ENCODE measurements around the gene CNPPD1.
"Not testable (repeated sequence)": the region's sequence is repeated elsewhere in the genome, so short reads cannot be mapped to it uniquely, and the experiment has no call there.

Gene CNPPD1

GRCh38 chr2:219206328-219207133 lies 29.8 kb upstream of the CNPPD1 start, which contains the start of gene ZFAND2B:
Gene ZFAND2B (plus strand): TSS chr2:219206782. CDS start chr2:219206988, 206 bp downstream.
- Histone ChIP-seq H3K36me3 (ENCODE audit: insufficient read depth, low read depth, low read length) (peaks cover 31% of the 10 kb centered on the region; the same call in 1 of the 2 replicates), H3K27me3 (ENCODE audit: insufficient read depth, low read length) (no peaks in the 10 kb centered on the region), H3K9me3 (ENCODE audit: insufficient read depth, low read depth, low read length) (no peaks in the 10 kb centered on the region), H3K4me1 (ENCODE audit: insufficient read depth, low read length) (peaks cover 4% of the 10 kb centered on the region; the same call in 1 of the 2 replicates), H3K27ac (ENCODE audit: low read length) (no peak within 1 kb of the TSS), H3K9ac (ENCODE audit: low read depth, low read length) (peak within 1 kb of the TSS; percentile 75), H3K4me3 (ENCODE audit: low read length) (peak within 1 kb of the TSS; percentile 84)

GRCh38 chr2:219205981-219206327 lies 29.2 kb upstream of the CNPPD1 start:
- H3K4me1 ChIP-seq (ENCODE audit: insufficient read depth, low read length) = peaks cover 4% of the 10 kb centered on the region; the same call in 1 of the 2 replicates
- no peak overlapping the region for H3K27ac ChIP-seq (ENCODE audit: low read length)
- no peaks in the 10 kb centered on the region for H3K27me3 ChIP-seq (ENCODE audit: insufficient read depth, low read length)
- H3K36me3 ChIP-seq (ENCODE audit: insufficient read depth, low read depth, low read length) = peaks cover 26% of the 10 kb centered on the region; the same call in 1 of the 2 replicates
- peak overlapping the region; percentile 73; the same call in 1 of the 2 replicates for H3K9ac ChIP-seq (ENCODE audit: low read depth, low read length)
- H3K9me3 ChIP-seq (ENCODE audit: insufficient read depth, low read depth, low read length) = no peaks in the 10 kb centered on the region
- H3K4me3 ChIP-seq (ENCODE audit: low read length) = peak overlapping the region; percentile 84

GRCh38 chr2:219205165-219205538 lies 28.4 kb upstream of the CNPPD1 start:
- peaks cover 4% of the 10 kb centered on the region; the same call in 1 of the 2 replicates for H3K4me1 ChIP-seq (ENCODE audit: insufficient read depth, low read length)
- no peaks in the 10 kb centered on the region for H3K9me3 ChIP-seq (ENCODE audit: insufficient read depth, low read depth, low read length)
- peaks cover 20% of the 10 kb centered on the region; the same call in 1 of the 2 replicates for H3K36me3 ChIP-seq (ENCODE audit: insufficient read depth, low read depth, low read length)
- no peak overlapping the region for H3K4me3 ChIP-seq (ENCODE audit: low read length)
- H3K27me3 ChIP-seq (ENCODE audit: insufficient read depth, low read length) = no peaks in the 10 kb centered on the region
- H3K27ac ChIP-seq (ENCODE audit: low read length) = no peak overlapping the region
- H3K9ac ChIP-seq (ENCODE audit: low read depth, low read length) = no peak overlapping the region

GRCh38 chr2:219204425-219205164 lies 27.9 kb upstream of the CNPPD1 start:
- no peak overlapping the region for H3K4me3 ChIP-seq (ENCODE audit: low read length)
- H3K9ac ChIP-seq (ENCODE audit: low read depth, low read length) = no peak overlapping the region
- H3K4me1 ChIP-seq (ENCODE audit: insufficient read depth, low read length) = peaks cover 4% of the 10 kb centered on the region; the same call in 1 of the 2 replicates

DNA sequence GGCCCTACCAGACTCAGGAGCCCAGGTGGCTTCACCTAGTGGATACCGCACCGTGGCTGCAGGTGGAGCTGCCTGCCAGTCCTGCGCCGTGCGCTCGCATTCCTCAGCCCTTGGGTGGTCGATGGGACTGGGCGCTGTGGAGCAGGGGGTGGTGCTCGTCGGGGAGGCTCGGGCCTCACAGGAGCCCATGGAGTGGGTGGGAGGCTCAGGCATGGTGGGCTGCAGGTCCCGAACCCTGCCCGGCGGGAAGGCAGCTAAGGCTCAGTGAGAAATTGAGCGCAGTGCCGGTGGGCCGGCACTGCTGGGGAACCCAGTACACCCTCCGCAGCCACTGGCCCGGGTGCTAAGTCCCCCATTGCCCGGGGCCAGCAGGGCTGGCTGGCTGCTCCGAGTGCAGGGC lies 24.6 kb upstream of the CNPPD1 start:
- H3K27me3 ChIP-seq (ENCODE audit: insufficient read depth, low read length); H3K9me3 ChIP-seq (ENCODE audit: insufficient read depth, low read depth, low read length); H3K4me3 ChIP-seq (ENCODE audit: low read length); H3K36me3 ChIP-seq (ENCODE audit: insufficient read depth, low read depth, low read length); H3K27ac ChIP-seq (ENCODE audit: low read length); H3K4me1 ChIP-seq (ENCODE audit: insufficient read depth, low read length); H3K9ac ChIP-seq (ENCODE audit: low read depth, low read length): not testable (repeated sequence)

More at GRCh38 chr2:219204425-219205164, 27.9 kb upstream of the CNPPD1 start:
- H3K27ac ChIP-seq (ENCODE audit: low read length) = no peak overlapping the region
- H3K36me3 ChIP-seq (ENCODE audit: insufficient read depth, low read depth, low read length) = peaks cover 15% of the 10 kb centered on the region; the same call in 1 of the 2 replicates
- H3K9me3 ChIP-seq (ENCODE audit: insufficient read depth, low read depth, low read length) = no peaks in the 10 kb centered on the region
- no peaks in the 10 kb centered on the region for H3K27me3 ChIP-seq (ENCODE audit: insufficient read depth, low read length)

- H3K36me3 ChIP-seq (ENCODE audit: insufficient read depth, low read depth, low read length); H3K9ac ChIP-seq (ENCODE audit: low read depth, low read length); H3K4me3 ChIP-seq (ENCODE audit: low read length); H3K4me1 ChIP-seq (ENCODE audit: insufficient read depth, low read length); H3K27me3 ChIP-seq (ENCODE audit: insufficient read depth, low read length); H3K27ac ChIP-seq (ENCODE audit: low read length); H3K9me3 ChIP-seq (ENCODE audit: insufficient read depth, low read depth, low read length): not testable (repeated sequence)
These were observed 24.0 kb upstream of the CNPPD1 start for GRCh38 chr2:219200502-219201326.

DNA sequence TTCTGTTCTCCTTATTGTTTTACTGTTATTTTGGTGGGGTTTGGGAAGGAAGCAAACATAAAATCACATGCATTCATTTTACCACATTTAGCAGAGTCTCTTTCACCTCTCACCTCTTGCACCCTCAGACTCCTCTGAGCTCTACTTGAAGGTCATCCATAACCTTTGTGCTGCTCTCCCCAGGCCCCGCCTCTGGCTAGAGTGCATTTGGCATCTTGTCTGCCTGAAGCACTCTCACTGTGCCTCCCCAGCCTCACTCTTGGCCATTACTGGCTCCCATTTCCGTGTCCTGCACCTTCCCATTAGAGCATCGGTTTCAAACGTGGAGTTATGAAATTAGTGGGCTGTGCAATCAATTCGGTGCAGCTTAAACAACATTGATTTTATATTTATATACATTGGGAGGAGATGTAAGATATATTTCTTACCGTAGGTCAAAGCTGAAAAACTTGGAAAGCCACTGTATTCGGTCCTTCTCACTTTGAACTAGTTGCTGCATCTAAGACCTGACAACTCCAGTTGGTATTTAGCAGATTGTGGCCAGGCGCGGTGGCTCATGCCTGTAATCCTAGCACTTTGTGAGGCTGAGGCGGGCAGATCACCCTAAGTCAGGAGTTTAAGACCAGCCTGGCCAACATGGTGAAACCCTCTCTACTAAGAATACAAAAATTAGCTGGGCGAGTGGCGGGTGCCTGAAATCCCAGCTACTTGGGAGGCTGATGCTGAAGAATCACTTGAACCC lies 22.9 kb upstream of the CNPPD1 start:
- Histone ChIP-seq H3K4me1 (ENCODE audit: insufficient read depth, low read length) (no peaks in the 10 kb centered on the region), H3K36me3 (ENCODE audit: insufficient read depth, low read depth, low read length) (no peaks in the 10 kb centered on the region), H3K9ac (ENCODE audit: low read depth, low read length) (no peak overlapping the region), H3K9me3 (ENCODE audit: insufficient read depth, low read depth, low read length) (no peaks in the 10 kb centered on the region), H3K4me3 (ENCODE audit: low read length) (no peak overlapping the region), H3K27ac (ENCODE audit: low read length) (no peak overlapping the region), H3K27me3 (ENCODE audit: insufficient read depth, low read length) (no peaks in the 10 kb centered on the region)

GRCh38 chr2:219198974-219199373 lies 22.2 kb upstream of the CNPPD1 start:
- H3K9ac ChIP-seq (ENCODE audit: low read depth, low read length) = no peak overlapping the region
- H3K4me1 ChIP-seq (ENCODE audit: insufficient read depth, low read length) = no peaks in the 10 kb centered on the region
- H3K36me3 ChIP-seq (ENCODE audit: insufficient read depth, low read depth, low read length) = no peaks in the 10 kb centered on the region
- H3K9me3 ChIP-seq (ENCODE audit: insufficient read depth, low read depth, low read length) = no peaks in the 10 kb centered on the region
- no peak overlapping the region for H3K27ac ChIP-seq (ENCODE audit: low read length)
- no peaks in the 10 kb centered on the region for H3K27me3 ChIP-seq (ENCODE audit: insufficient read depth, low read length)
- H3K4me3 ChIP-seq (ENCODE audit: low read length) = no peak overlapping the region

DNA sequence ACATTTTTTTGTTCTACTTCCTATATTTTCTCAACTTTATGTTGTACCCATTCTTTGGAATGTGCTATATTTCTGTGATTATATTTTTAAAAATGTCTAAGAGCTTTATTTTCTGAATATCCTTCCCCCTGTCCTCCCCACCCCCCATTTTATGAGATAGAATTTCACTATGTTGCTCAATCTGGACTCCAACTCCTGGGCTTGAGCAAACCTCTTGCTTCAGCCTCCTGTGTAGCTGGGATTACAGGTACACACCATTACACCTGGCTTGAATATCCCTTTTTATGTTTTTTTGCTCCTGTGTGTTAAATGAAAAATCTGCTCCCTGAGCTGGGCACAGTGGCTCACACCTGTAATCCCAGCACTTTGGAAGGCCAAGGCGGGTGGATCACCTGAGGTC lies 20.7 kb upstream of the CNPPD1 start:
- Histone ChIP-seq H3K4me3 (ENCODE audit: low read length) (no peak overlapping the region), H3K27me3 (ENCODE audit: insufficient read depth, low read length) (no peaks in the 10 kb centered on the region), H3K36me3 (ENCODE audit: insufficient read depth, low read depth, low read length) (no peaks in the 10 kb centered on the region), H3K9ac (ENCODE audit: low read depth, low read length) (no peak overlapping the region), H3K9me3 (ENCODE audit: insufficient read depth, low read depth, low read length) (no peaks in the 10 kb centered on the region), H3K27ac (ENCODE audit: low read length) (no peak overlapping the region), H3K4me1 (ENCODE audit: insufficient read depth, low read length) (no peaks in the 10 kb centered on the region)

- Histone ChIP-seq H3K4me1 (ENCODE audit: insufficient read depth, low read length) (no peaks in the 10 kb centered on the region), H3K36me3 (ENCODE audit: insufficient read depth, low read depth, low read length) (peaks cover 25% of the 10 kb centered on the region), H3K9ac (ENCODE audit: low read depth, low read length) (no peak overlapping the region), H3K27me3 (ENCODE audit: insufficient read depth, low read length) (no peaks in the 10 kb centered on the region), H3K27ac (ENCODE audit: low read length) (no peak overlapping the region), H3K4me3 (ENCODE audit: low read length) (no peak overlapping the region), H3K9me3 (ENCODE audit: insufficient read depth, low read depth, low read length) (no peaks in the 10 kb centered on the region)
These were observed 10.2 kb upstream of the CNPPD1 start for GRCh38 chr2:219186754-219187456.
